NCI-H2081 (cell line): ENCODE data around the gene NELFB.
A peak's percentile ranks its signal among the peaks of the same experiment; 100 is the strongest.
"Not testable (repeated sequence)": the region's sequence is repeated elsewhere in the genome, so short reads cannot be mapped to it uniquely, and the experiment has no call there.

ENCODE experiments used
- DNase-seq, 2 experiments: peaks; one replicate each; lab custom pipeline; 2025; lab: John Stamatoyannopoulos, UW

Gene NELFB

GRCh38 chr9:137234758-137235423, 20.2 kb upstream of the NELFB start:
- DNase-seq = no peak

- no peak for DNase-seq
Observed at GRCh38 chr9:137235424-137236237, 19.5 kb upstream of the NELFB start.

- DNase-seq = peak; percentile 83 to 85
Observed at GRCh38 chr9:137236238-137236935, 18.7 kb upstream of the NELFB start.

- DNase-seq = peak in 1 of 2 experiments; percentile 60
Observed at GRCh38 chr9:137236936-137237421, 18.1 kb upstream of the NELFB start.

- peak; percentile 80 to 91 for DNase-seq
Observed at GRCh38 chr9:137237759-137238726, 17.1 kb upstream of the NELFB start.

GRCh38 chr9:137239541-137240200, 15.5 kb upstream of the NELFB start:
- not testable (repeated sequence) for DNase-seq

- peak; percentile 81 to 86 for DNase-seq
Observed at GRCh38 chr9:137240318-137240840, 14.7 kb upstream of the NELFB start.

GRCh38 chr9:137240841-137241489, 14.2 kb upstream of the NELFB start, which contains the start of gene TUBB4B:
TSS of gene TUBB4B (plus strand) at chr9:137241287. CDS start at chr9:137241361, 74 bp downstream.
- peak; percentile 99 to 100 for DNase-seq

- no peak for DNase-seq
Observed at GRCh38 chr9:137241490-137242268, 13.4 kb upstream of the NELFB start.

- peak in 1 of 2 experiments; percentile 13 for DNase-seq
Observed at GRCh38 chr9:137242269-137243203, 12.6 kb upstream of the NELFB start.

GRCh38 chr9:137243266-137243625, 11.9 kb upstream of the NELFB start:
- not testable (repeated sequence) for DNase-seq

- peak; percentile 43 to 79 for DNase-seq
Observed at GRCh38 chr9:137243626-137244485, 11.3 kb upstream of the NELFB start.

- DNase-seq = peak; percentile 68 to 82
Observed at GRCh38 chr9:137244486-137245449, 10.4 kb upstream of the NELFB start.

GRCh38 chr9:137245450-137246421, 9.4 kb upstream of the NELFB start:
- no peak for DNase-seq
